Omental fat pad (tissue), 4 donors: Measurements from ENCODE around the gene TMEM190. TPM values are rescaled to one million over a fixed set of nuclear protein-coding genes. Genes with fewer than 3 reads are reported as not detected.

Source experiments
- ATAC-seq: fragments of 150-250 bp; one replicate; pipeline ENCODE4 v1.9.1; 2016; ENCODE audit warnings: mild to moderate bottlenecking, moderate library complexity; ENCODE audit not compliant: low FRiP score
- DNase-seq: peaks from one replicate; pipeline ENCODE4 v3.0.0-alpha.2; 2019; ENCODE audit warnings: low spot score
- total RNA-seq, 4 donors: library from RNA; depleted of rRNA; stranded (reverse); fragments of >200 nt; gene quantifications; one replicate each; pipeline ENCODE4 v1.1.0, GENCODE V29; 2016
- TF ChIP-seq, protein P1 (sequence below), 3 donors: fragments of 450-650 bp; IDR thresholded peaks; one replicate each; pipeline ENCODE4 v1.5.1; 2016 to 2017; ENCODE audit warnings: antibody characterized with exemption in 3 of 3, mild to moderate bottlenecking in 3 of 3, moderate library complexity in 2 of 3

Gene TMEM190
- total RNA-seq, 4 donors from 2014 or later = not detected

DNA sequence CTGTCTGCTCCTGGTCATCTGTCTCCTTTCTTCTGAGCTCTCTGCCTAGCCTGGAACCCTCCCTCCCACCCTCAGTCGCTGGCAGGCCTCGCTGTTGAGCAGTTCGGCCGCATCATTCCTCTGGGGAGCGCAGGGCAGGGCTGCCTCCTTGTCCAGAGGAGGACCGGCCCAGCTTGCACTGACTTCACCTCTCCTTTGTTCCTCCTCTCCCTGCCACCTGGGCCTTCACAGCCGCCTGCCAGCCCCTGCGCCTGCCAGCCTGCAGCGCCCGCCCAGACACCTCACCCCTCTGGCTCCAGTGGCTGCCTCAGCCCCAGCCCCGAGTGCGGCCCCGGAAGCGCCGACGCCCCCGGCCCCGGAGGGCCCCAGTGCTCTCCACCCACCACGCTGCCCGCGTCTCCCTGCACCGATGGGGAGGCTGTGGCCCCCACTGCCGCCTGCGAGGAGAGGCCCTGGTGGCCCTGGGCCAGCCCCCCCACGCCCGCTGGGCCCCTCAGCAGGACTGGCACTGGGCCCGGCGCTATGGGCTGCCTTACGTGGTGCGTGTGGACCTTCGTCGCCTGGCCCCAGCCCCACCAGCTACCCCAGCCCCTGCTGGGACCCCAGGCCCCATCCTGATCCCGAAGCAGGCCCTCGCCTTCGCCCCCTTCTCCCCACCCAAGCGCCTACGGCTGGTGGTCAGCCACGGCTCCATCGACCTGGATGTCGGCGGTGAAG, 29.7 kb upstream of the TMEM190 start:
- TF ChIP-seq, protein P1, sequence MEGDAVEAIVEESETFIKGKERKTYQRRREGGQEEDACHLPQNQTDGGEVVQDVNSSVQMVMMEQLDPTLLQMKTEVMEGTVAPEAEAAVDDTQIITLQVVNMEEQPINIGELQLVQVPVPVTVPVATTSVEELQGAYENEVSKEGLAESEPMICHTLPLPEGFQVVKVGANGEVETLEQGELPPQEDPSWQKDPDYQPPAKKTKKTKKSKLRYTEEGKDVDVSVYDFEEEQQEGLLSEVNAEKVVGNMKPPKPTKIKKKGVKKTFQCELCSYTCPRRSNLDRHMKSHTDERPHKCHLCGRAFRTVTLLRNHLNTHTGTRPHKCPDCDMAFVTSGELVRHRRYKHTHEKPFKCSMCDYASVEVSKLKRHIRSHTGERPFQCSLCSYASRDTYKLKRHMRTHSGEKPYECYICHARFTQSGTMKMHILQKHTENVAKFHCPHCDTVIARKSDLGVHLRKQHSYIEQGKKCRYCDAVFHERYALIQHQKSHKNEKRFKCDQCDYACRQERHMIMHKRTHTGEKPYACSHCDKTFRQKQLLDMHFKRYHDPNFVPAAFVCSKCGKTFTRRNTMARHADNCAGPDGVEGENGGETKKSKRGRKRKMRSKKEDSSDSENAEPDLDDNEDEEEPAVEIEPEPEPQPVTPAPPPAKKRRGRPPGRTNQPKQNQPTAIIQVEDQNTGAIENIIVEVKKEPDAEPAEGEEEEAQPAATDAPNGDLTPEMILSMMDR (IDR thresholded peaks at IDR 0.05) = no peak
- DNase-seq = no peak
- ATAC-seq = no peak

DNA sequence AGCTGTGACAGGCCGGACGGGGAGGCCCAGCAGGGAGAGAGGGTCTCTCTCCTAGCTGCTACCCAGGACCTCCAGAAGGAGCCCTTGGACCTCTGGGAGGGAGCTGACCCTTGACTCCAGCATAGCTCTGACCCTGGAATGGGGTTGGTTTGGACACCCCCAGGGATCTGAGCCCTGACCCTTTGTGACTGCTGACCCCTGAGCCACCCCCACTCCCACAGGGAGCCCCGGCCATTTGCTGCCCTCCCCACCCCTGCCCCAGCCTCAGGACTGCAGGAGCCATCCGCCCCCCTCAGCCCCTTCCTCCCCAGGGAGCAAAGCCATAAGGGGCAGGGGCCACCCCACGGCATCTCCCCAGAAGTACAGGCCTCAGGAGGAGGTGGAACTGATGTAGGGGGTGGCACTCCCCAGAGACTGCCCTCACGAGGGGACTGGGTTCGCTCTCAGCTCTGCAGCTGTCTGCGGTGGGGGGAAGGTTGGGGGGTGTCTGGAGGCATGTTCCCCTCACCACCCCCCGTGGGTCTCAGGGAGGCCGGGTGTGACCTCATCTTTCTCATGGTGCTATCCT, 29.1 kb upstream of the TMEM190 start:
- DNase-seq (no peak), ATAC-seq (no peak)
- TF ChIP-seq, protein P1 (IDR thresholded peaks at IDR 0.05) = no peak

DNA sequence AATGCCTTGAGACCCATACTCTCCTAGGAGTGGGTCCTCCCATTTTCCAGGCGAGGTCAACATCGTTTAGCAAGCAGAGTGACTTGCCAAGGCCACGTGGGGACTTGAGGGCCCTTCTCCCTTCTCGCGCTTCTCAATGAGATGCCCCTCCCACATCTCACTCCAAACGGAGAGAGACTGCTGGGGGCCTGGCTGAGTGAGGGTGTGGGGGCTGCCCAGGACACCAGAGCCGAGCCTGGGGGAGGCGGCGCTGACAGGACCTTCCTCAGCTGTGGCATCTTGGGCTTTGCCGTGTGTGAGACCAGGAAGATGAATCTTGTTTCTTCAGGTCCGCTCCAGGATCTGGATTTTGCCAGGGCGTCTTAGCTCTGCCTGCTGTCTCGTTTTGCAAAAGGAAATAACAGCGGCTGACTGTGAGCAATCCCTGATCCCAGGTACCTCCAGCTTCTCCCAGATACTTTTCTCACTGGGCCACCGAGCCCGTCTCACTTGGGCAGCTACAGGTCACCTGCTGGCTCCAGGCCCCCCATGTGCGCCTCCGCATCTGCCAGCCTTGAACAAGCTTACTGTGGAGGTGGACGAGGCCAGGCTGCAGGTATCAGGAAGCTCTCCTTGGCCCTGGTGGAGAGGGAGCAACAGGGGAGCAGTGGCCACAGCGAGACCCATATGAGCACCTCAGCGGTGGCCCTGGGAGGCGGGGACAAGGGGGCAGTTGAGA, 28.1 kb upstream of the TMEM190 start:
- DNase-seq (no peak), ATAC-seq (no peak)
- TF ChIP-seq, protein P1 (IDR thresholded peaks at IDR 0.05) = no peak

DNA sequence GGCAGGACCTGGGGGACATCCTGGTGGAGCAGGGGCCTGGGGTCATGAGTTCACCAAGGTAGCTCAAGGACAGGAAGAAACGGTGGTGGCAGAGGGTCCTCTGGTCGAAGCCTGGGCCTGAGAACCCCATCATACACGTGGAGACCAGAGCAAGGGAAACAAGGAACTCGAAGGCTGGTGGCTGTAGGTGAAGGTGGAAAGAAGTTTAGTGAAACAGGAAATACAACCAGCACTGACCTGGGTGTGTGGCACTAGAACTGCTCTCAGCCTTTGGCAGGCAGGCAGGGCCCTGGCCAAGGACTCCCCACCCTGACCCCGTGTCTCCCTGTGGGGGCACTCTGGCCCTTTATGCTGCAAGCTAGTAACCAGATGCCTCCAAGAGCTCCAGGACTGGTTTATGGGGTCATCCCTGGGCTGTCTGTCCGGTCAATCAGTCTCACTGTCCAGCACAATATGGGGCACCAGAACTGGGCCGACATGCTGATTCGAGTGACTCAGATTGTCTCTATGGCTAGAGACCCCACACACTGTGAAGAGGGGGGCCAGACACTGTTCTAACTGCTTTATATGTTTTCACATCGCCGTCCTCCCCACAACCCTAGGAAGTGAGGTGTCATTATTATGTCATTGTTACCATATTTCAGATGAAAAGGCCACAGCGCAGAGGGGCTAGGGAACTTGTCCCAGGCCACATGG, 25.9 kb upstream of the TMEM190 start:
- ATAC-seq (no peak), DNase-seq (no peak)
- TF ChIP-seq, protein P1 (IDR thresholded peaks at IDR 0.05) = no peak

DNA sequence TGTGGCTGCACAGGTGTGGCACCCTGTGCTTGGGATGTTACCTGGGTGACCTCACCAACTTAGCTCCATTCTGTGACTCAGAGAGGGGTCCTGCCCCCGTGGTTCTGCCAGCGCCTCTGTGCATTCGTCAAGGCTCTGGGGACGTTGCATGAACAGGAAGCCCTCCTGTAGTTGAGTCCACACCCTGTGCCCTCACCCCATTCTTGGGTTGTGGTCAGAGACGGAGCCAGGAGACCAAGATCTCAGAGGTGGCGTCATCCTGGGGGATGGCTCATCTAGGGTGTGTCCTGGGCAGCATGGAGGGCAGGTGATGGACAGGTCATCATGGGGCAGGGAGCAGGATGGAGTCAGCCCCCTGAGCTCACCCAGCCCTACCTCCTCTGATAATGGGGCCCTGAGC, 24.6 kb upstream of the TMEM190 start:
- TF ChIP-seq, protein P1 (IDR thresholded peaks at IDR 0.05) = no peak
- DNase-seq (no peak), ATAC-seq (no peak)

DNA sequence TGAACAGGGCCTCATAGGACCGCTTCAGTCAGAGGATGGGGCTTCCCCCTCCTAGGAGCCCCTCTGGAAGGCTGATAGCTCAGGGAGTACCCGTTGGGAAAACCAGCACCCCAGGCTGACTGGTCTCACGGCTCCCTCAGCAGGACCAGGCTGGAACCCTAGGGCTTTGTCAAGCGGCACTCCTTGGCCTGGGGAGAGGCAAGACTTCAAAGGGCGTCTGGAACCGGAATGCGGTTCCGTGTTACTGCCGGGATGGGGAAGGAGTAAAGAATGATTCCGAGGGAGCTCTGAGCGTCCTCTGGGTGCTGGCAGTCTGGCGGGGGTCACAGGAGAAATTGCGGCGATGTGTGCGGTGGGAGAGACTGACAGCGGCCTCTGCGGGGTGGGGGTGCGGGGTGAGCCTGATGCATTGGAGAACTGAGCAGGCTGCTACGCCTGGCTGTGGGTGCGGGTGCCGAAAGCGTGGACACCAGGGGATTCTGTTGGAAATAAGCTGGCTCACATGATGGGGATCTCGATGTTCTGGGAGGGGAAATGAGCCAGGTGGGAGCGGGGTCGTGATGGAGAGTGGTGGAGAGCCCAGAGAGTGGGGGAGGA, 24.0 kb upstream of the TMEM190 start:
- DNase-seq (no peak), ATAC-seq (no peak)
- TF ChIP-seq, protein P1 (IDR thresholded peaks at IDR 0.05) = no peak
